Hepatocyte (in vitro differentiated cells): ENCODE measurements around the gene TRAPPC2. TPM values are rescaled to one million over a fixed set of nuclear protein-coding genes. Genes with fewer than 3 reads are reported as not detected.

Source experiments
- DNase-seq: peaks from one replicate; pipeline ENCODE4 v3.0.0-alpha.2; 2016; ENCODE audit warnings: low spot score
- H2AFZ ChIP-seq: fragments of 200-600 bp; sonication (generic); 2 replicates; pipeline ENCODE4 v1.6.0; 2016; ENCODE audit warnings: antibody characterized with exemption, mild to moderate bottlenecking
- H3K27ac ChIP-seq: fragments of 200-600 bp; sonication (generic); 2 replicates; pipeline ENCODE4 v1.5.1; 2016; ENCODE audit warnings: mild to moderate bottlenecking
- H3K27me3 ChIP-seq: fragments of 200-600 bp; sonication (generic); 2 replicates; pipeline ENCODE4 v1.6.1; 2016
- H3K36me3 ChIP-seq: fragments of 200-600 bp; sonication (generic); replicated peaks from 2 replicates; pipeline ENCODE4 v1.5.1; 2016; ENCODE audit warnings: low read depth; ENCODE audit not compliant: insufficient read depth
- H3K4me1 ChIP-seq: fragments of 200-600 bp; sonication (generic); 2 replicates; pipeline ENCODE4 v1.5.1; 2016; ENCODE audit warnings: mild to moderate bottlenecking, moderate library complexity; ENCODE audit not compliant: insufficient read depth
- H3K4me2 ChIP-seq: fragments of 200-600 bp; sonication (generic); 2 replicates; pipeline ENCODE4 v1.6.0; 2016
- H3K4me3 ChIP-seq: fragments of 200-600 bp; sonication (generic); 2 replicates; pipeline ENCODE4 v1.5.1; 2016; ENCODE audit warnings: mild to moderate bottlenecking
- H3K79me2 ChIP-seq: fragments of 200-600 bp; sonication (generic); 2 replicates; pipeline ENCODE4 v1.6.0; 2017; ENCODE audit warnings: mild to moderate bottlenecking
- H3K9me2 ChIP-seq: fragments of 200-600 bp; sonication (generic); replicated peaks from 2 replicates; pipeline ENCODE4 v1.6.0; 2017; ENCODE audit warnings: mild to moderate bottlenecking; ENCODE audit not compliant: insufficient read depth
- H3K9me3 ChIP-seq: fragments of 200-600 bp; sonication (generic); 2 replicates; pipeline ENCODE4 v1.5.1; 2016; ENCODE audit warnings: low read depth, mild to moderate bottlenecking
- H4K20me1 ChIP-seq: fragments of 200-600 bp; sonication (generic); 2 replicates; pipeline ENCODE4 v1.6.0; 2016; ENCODE audit warnings: mild to moderate bottlenecking; ENCODE audit not compliant: insufficient read depth, poor library complexity, severe bottlenecking
- EZH2 ChIP-seq: fragments of 200-600 bp; sonication (generic); IDR thresholded peaks from 2 replicates; pipeline ENCODE4 v1.6.1; 2016; ENCODE audit warnings: antibody characterized with exemption, mild to moderate bottlenecking, borderline replicate concordance
- EZH2phosphoT487 ChIP-seq: fragments of 200-600 bp; sonication (generic); IDR thresholded peaks from one replicate; pipeline ENCODE4 v1.6.1; 2018; ENCODE audit warnings: antibody characterized with exemption, mild to moderate bottlenecking, low read depth, moderate library complexity; ENCODE audit not compliant: unreplicated experiment, severe bottlenecking
- WGBS: methylation state at CpG from one replicate; pipeline ENCODE4 v1.1.6; 2016; ENCODE audit warnings: low lambda C conversion rate; ENCODE audit errors: missing lambda C conversion rate; 5-methylcytosine and 5-hydroxymethylcytosine counted together
- polyA plus RNA-seq: library from polyadenylated mRNA; unstranded; fragments of >200 nt; fragmentation: Nextera tagmentation; extraction: Ambion mirVana; gene quantifications from 2 replicates; pipeline ENCODE4 v1.2.1, GENCODE V29; 2016
- total RNA-seq: library from RNA; depleted of rRNA; stranded (reverse); fragments of >200 nt; gene quantifications from 2 replicates; pipeline ENCODE4 v1.2.3, GENCODE V29; 2014
- TF ChIP-seq, protein P1 (sequence below): fragments of 200-600 bp; sonication (generic); IDR thresholded peaks from 2 replicates; pipeline ENCODE4 v1.5.1; 2016; ENCODE audit warnings: antibody characterized with exemption, mild to moderate bottlenecking; ENCODE audit not compliant: poor library complexity

Gene TRAPPC2
- total and polyA plus RNA-seq, 2 experiments from 2014 or later = 15.8 to 24.8 TPM

DNA sequence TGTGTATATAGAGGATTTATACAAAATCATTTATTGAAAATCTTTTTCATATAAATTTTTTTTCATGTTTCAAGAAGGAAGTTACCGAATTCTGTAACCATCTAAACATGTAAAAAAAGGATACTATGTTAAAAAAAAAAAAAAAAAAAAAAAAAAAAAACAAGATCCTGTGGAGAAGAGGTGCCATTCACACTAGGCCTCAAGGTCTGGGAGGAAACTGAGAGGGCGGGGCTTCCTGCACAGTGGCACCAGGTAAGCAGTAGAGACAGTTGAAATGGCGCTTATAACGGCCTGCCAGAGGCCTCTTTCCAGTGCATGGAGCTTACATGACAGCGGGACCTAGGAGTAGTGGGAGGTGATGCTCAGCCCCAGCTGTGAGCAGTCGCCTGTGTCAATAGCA, 17.5 kb downstream of the TRAPPC2 start:
- Histone ChIP-seq H3K4me2 (no peak overlapping the region), H4K20me1 (no peaks in the 10 kb centered on the region), H3K36me3 (no peaks in the 10 kb centered on the region), H3K9me2 (no peaks in the 10 kb centered on the region), H3K4me3 (no peak overlapping the region), H3K4me1 (peaks cover 7% of the 10 kb centered on the region), H3K27me3 (no peaks in the 10 kb centered on the region), H3K79me2 (peaks cover 21% of the 10 kb centered on the region), H2AFZ (no peak overlapping the region), H3K27ac (no peak overlapping the region), H3K9me3 (no peaks in the 10 kb centered on the region)
- DNase-seq = no peak
- TF ChIP-seq, protein P1, sequence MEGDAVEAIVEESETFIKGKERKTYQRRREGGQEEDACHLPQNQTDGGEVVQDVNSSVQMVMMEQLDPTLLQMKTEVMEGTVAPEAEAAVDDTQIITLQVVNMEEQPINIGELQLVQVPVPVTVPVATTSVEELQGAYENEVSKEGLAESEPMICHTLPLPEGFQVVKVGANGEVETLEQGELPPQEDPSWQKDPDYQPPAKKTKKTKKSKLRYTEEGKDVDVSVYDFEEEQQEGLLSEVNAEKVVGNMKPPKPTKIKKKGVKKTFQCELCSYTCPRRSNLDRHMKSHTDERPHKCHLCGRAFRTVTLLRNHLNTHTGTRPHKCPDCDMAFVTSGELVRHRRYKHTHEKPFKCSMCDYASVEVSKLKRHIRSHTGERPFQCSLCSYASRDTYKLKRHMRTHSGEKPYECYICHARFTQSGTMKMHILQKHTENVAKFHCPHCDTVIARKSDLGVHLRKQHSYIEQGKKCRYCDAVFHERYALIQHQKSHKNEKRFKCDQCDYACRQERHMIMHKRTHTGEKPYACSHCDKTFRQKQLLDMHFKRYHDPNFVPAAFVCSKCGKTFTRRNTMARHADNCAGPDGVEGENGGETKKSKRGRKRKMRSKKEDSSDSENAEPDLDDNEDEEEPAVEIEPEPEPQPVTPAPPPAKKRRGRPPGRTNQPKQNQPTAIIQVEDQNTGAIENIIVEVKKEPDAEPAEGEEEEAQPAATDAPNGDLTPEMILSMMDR = no peak
- no peak for TF ChIP-seq EZH2phosphoT487
- no peak for TF ChIP-seq EZH2
- 67% methylated on average over 6 of the region's 6 CpGs for WGBS

DNA sequence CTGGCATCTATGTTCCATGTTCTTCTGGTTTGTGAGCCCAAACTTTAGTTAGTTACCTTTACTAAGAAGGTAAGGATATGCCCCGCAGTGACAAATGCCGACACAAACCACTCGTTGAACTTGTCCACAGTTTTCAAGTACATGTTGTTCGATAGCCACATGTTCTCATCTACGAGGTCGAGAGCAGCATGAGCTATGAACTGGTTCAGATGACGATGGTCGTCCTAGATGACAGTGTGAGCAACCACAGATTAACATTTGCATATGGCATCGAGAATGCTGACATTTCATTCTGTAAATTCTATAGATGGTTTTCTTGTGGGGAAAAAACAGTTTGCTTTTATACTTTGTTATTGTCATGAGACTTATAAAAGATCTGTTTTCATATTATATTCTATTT, 18.0 kb downstream of the TRAPPC2 start:
- Histone ChIP-seq H4K20me1 (no peaks in the 10 kb centered on the region), H3K4me3 (no peak overlapping the region), H3K9me2 (no peaks in the 10 kb centered on the region), H2AFZ (no peak overlapping the region), H3K9me3 (no peaks in the 10 kb centered on the region), H3K36me3 (no peaks in the 10 kb centered on the region), H3K79me2 (peaks cover 23% of the 10 kb centered on the region), H3K27ac (no peak overlapping the region), H3K27me3 (no peaks in the 10 kb centered on the region), H3K4me1 (peaks cover 3% of the 10 kb centered on the region), H3K4me2 (no peak overlapping the region)
- no peak for TF ChIP-seq EZH2phosphoT487
- TF ChIP-seq EZH2 = no peak
- TF ChIP-seq, protein P1 = no peak
- WGBS = 81% methylated on average over 9 of the region's 9 CpGs
- DNase-seq = no peak

DNA sequence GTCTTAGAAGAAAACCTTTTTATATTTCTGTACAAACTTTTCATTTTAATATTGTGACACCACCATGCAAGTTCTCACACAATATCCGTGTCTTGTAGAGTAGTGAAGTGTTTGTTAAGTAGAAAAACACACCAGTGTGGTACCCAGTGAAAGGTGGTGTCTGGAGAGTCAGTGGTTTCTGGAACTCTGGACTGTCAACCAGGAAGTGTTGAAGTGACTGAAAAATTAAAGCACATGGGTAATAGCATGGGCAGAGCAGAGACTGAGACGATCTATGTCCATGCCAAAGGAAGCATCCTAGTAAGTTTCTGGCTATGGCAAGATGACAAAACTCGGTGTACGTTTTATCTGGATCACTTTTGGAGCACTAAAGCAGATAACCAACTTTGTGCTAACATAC, 23.3 kb downstream of the TRAPPC2 start:
- no peak for TF ChIP-seq EZH2phosphoT487
- TF ChIP-seq, protein P1 = no peak
- no peak for TF ChIP-seq EZH2
- 57% methylated on average over 4 of the region's 4 CpGs for WGBS
- Histone ChIP-seq H3K4me2 (no peak overlapping the region), H3K9me3 (no peaks in the 10 kb centered on the region), H3K79me2 (peaks cover 16% of the 10 kb centered on the region), H2AFZ (no peak overlapping the region), H3K4me3 (no peak overlapping the region), H3K27me3 (no peaks in the 10 kb centered on the region), H3K9me2 (no peaks in the 10 kb centered on the region), H3K27ac (no peak overlapping the region), H3K36me3 (no peaks in the 10 kb centered on the region), H4K20me1 (peaks cover 5% of the 10 kb centered on the region), H3K4me1 (no peaks in the 10 kb centered on the region)
- no peak for DNase-seq

DNA sequence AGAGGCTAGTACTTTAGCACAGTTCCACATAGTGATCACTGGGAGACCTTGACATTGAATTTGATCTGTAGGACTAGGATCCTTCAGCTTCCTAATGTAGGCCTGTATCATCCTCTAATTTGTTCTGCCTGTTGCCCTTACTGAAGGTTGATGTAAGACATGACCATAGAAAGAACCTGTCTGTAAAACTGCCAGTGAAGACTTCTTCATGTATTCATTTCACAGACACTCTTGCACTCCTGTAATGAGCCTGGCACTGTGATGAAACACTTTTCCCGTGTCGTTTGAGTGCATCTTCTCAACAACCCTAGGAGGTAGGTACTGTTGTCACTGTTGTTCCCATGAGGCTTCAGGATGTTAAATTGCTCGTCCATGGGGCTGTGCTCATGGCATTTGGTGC, 30.8 kb downstream of the TRAPPC2 start:
- H3K4me1 ChIP-seq = peaks cover 1% of the 10 kb centered on the region

More for the DNA sequence above, 30.8 kb downstream of the TRAPPC2 start:
- H3K79me2 ChIP-seq = peaks cover 81% of the 10 kb centered on the region
- H3K27me3 ChIP-seq = no peaks in the 10 kb centered on the region
- TF ChIP-seq EZH2 (no peak), EZH2phosphoT487 (no peak)
- TF ChIP-seq, protein P1 = no peak
- peak overlapping the region; percentile 2 for H3K27ac ChIP-seq
- 61% methylated on average over 3 of the region's 3 CpGs for WGBS
- no peak overlapping the region for H3K4me3 ChIP-seq
- H3K36me3 ChIP-seq = no peaks in the 10 kb centered on the region
- H3K4me2 ChIP-seq = no peak overlapping the region
- no peaks in the 10 kb centered on the region for H3K9me2 ChIP-seq
- no peak overlapping the region for H2AFZ ChIP-seq
- no peaks in the 10 kb centered on the region for H3K9me3 ChIP-seq
- peaks cover 22% of the 10 kb centered on the region for H4K20me1 ChIP-seq
- no peak for DNase-seq
